HG02970 (cell line): Measurements from ENCODE around the gene CTPS1.

Experiments used
- ATAC-seq: cut with Tn5 transposase; IDR thresholded peaks from one replicate; pipeline ENCODE4 v1.9.1; 2021; ENCODE audit warnings: mild to moderate bottlenecking, moderate library complexity, moderate number of reproducible peaks; ENCODE audit not compliant: unreplicated experiment, low FRiP score

Gene CTPS1

GRCh38 chr1:40965531-40965930 lies 14.0 kb upstream of the CTPS1 start:
- no peak for ATAC-seq

- no peak for ATAC-seq
Observed at GRCh38 chr1:40966417-40966816, 13.1 kb upstream of the CTPS1 start.

GRCh38 chr1:40969445-40969844 lies 10.1 kb upstream of the CTPS1 start:
- ATAC-seq = no peak

GRCh38 chr1:40971966-40972365 lies 7.5 kb upstream of the CTPS1 start:
- no peak for ATAC-seq

GRCh38 chr1:40973912-40974311 lies 5.6 kb upstream of the CTPS1 start:
- no peak for ATAC-seq

GRCh38 chr1:40974945-40975344 lies 4.6 kb upstream of the CTPS1 start:
- ATAC-seq = no peak

- ATAC-seq = no peak
Observed at GRCh38 chr1:40976952-40977690, 2.4 kb upstream of the CTPS1 start.

GRCh38 chr1:40977716-40978115 lies 1.8 kb upstream of the CTPS1 start:
- ATAC-seq = no peak

GRCh38 chr1:40978886-40979240 lies 633 bp upstream of the CTPS1 start:
- ATAC-seq = no peak

GRCh38 chr1:40980068-40980452 lies 564 bp downstream of the CTPS1 start:
- ATAC-seq = peak; percentile 17

- ATAC-seq = no peak
Observed at GRCh38 chr1:40980453-40981121, 1.1 kb downstream of the CTPS1 start.

- ATAC-seq = no peak
Observed at GRCh38 chr1:40981691-40982448, 2.4 kb downstream of the CTPS1 start.

- ATAC-seq = no peak
Observed at GRCh38 chr1:40982721-40983120, 3.2 kb downstream of the CTPS1 start.

GRCh38 chr1:40983286-40983685 lies 3.8 kb downstream of the CTPS1 start:
- no peak for ATAC-seq

GRCh38 chr1:40984066-40984465 lies 4.6 kb downstream of the CTPS1 start:
- no peak for ATAC-seq

GRCh38 chr1:40984531-40984930 lies 5.0 kb downstream of the CTPS1 start:
- ATAC-seq = no peak

- ATAC-seq = no peak
Observed at GRCh38 chr1:40985161-40985560, 5.7 kb downstream of the CTPS1 start.

GRCh38 chr1:40985875-40986274 lies 6.4 kb downstream of the CTPS1 start:
- ATAC-seq = no peak

GRCh38 chr1:40986328-40986783 lies 6.9 kb downstream of the CTPS1 start:
- ATAC-seq = no peak

- no peak for ATAC-seq
Observed at GRCh38 chr1:40986956-40987355, 7.5 kb downstream of the CTPS1 start.

GRCh38 chr1:40987439-40988276 lies 8.2 kb downstream of the CTPS1 start:
- no peak for ATAC-seq
